Measurements from ENCODE around the gene SLC27A6.
A peak's percentile ranks its signal among the peaks of the same experiment; 100 is the strongest.

SLC27A6 gene

GRCh38 chr5:129061849-129062248 is 96.6 kb downstream of the SLC27A6 start:
- no peak overlapping the region for H3K4me3 ChIP-seq (replicated peaks; ENCODE audit: low read depth, low read length)
- TF ChIP-seq CTCF (IDR thresholded peaks at IDR 0.05; ENCODE audit: low read length, missing control alignments) = no peak
- DNase-seq (ENCODE audit: low read depth) = no peak

DNA sequence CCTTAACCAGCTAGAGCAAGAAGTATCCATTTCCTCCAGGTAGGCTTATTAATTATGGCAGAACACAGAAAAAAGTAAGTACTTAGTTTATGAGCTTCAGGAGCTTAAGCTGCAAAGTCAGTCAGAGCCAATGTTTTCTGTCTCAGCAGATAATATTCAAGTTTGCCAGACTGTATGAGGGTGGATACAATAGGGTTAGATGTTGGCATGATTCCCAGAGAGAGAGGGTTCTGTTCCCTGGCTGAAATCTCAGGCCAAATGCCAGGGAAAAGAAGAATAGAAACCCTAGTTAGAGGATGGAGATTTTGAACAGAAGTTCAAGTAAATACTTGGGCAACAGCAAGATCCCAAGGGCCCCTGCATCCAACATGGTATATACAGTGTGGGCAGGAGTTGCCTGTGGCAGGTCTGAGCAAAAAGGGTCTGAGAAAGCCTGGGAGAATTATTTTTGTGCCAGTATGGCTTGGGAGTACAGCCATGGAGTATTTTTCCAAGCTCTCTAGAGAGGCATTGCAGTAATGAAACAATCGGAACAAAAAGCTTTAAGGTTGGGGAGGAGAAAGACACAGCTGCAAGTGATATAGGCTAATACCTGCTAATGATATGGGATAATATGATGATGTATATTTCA is 98.3 kb downstream of the SLC27A6 start:
- no peak for TF ChIP-seq CTCF (IDR thresholded peaks at IDR 0.05; ENCODE audit: low read length, missing control alignments)
- DNase-seq (ENCODE audit: low read depth) = peak; percentile 85
- no peak overlapping the region for H3K4me3 ChIP-seq (replicated peaks; ENCODE audit: low read depth, low read length)

DNA sequence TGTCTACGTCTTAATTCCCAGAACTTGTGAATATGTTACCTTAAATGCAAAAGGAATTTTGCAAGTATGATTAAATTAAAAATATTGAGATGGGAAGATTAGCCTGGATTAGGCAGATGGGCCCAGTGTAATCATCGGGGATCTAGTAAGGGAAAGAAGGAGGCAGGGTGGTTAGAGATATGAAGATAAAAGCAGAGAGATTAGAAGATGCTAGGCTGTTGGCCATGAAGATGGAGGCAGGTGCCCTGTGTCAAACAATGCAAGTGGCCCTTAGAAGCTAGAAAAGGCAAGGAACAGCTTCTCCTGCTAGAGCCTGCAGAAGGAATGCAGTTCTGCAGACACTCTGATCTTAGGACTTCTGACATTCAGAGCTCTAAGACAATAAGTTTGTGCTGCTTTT is 100.4 kb downstream of the SLC27A6 start:
- TF ChIP-seq CTCF (IDR thresholded peaks at IDR 0.05; ENCODE audit: low read length, missing control alignments) = no peak
- H3K4me3 ChIP-seq (replicated peaks; ENCODE audit: low read depth, low read length) = no peak overlapping the region
- DNase-seq (ENCODE audit: low read depth) = no peak

GRCh38 chr5:129067745-129068144 is 102.5 kb downstream of the SLC27A6 start:
- no peak for DNase-seq (ENCODE audit: low read depth)
- H3K4me3 ChIP-seq (replicated peaks; ENCODE audit: low read depth, low read length) = no peak overlapping the region
- no peak for TF ChIP-seq CTCF (IDR thresholded peaks at IDR 0.05; ENCODE audit: low read length, missing control alignments)

DNA sequence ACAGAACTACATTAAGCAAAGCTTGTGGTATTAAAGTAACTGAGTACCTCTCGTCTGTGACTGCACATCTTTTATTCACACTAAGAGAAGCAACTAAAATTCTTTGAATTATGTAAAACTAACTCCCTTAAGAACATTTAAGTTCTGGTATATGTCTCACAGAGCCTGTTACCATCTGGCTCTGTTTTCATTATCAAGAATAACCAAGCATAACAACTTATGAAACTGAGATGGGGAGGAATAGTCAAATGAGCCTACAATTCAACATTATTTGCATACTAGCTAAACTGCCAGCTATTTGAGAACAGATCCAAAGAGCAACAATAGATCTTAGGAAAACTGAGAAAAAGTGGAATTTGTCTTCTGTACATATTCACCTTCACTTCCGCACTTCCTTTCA is 104.0 kb downstream of the SLC27A6 start:
- DNase-seq (ENCODE audit: low read depth) = no peak
- no peak overlapping the region for H3K4me3 ChIP-seq (replicated peaks; ENCODE audit: low read depth, low read length)
- no peak for TF ChIP-seq CTCF (IDR thresholded peaks at IDR 0.05; ENCODE audit: low read length, missing control alignments)

DNA sequence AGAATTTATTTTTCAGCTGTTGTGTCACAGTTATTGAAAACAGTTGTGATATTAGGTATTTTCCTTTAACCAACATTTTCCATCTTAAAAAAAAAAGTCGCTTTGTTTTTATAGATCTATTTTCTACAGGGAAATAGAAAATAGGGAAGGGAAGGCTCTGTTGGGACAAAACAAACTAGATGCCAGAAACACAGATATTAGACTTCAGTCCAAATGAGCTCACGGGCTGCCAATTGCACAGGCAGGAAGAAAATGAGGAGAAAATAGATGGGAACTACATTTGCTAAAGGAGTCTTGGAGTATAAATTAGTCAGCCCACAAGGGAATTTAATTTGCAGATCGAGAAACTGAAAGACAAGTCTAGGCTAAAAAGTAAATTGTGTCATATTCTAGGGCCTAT is 107.8 kb downstream of the SLC27A6 start:
- no peak for TF ChIP-seq CTCF (IDR thresholded peaks at IDR 0.05; ENCODE audit: low read length, missing control alignments)
- H3K4me3 ChIP-seq (replicated peaks; ENCODE audit: low read depth, low read length) = no peak overlapping the region
- no peak for DNase-seq (ENCODE audit: low read depth)

DNA sequence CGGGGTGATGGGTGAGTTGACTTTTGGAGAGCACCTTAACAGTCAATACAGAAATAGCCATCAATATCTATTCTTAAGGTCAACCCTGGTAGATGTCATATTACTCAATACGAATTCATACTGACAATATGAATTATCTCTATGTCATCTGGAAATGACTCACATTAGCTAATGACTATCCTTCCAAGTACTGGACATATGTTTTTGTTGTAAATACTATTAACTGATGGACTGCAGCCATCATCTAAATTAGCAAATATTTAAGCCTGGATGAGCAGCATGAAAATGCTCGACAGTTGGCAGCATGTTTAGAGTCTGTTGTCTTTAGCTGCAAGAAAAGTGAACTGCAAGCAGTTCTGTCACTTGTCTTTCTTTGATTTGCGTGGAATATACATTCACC is 109.6 kb downstream of the SLC27A6 start:
- no peak for DNase-seq (ENCODE audit: low read depth)
- no peak for TF ChIP-seq CTCF (IDR thresholded peaks at IDR 0.05; ENCODE audit: low read length, missing control alignments)

More for the DNA sequence above, 109.6 kb downstream of the SLC27A6 start:
- H3K4me3 ChIP-seq (replicated peaks; ENCODE audit: low read depth, low read length) = no peak overlapping the region
